ENCODE results near the gene LRRC72.

- TF ChIP-seq CTCF (IDR thresholded peaks at IDR 0.05; ENCODE audit: low read depth, low read length, poor library complexity, severe bottlenecking), result no peak
- no peak for TF ChIP-seq EZH2phosphoT487 (IDR thresholded peaks at IDR 0.05; ENCODE audit: borderline replicate concordance, low read length)
These were observed 42.0 kb upstream of the LRRC72 start for GRCh38 chr7:16484453-16485158.

All from DOHH2 (cell line).